Measurements from ENCODE around the gene TNS3.

Gene TNS3

GRCh38 chr7:47622946-47623640 is 41.2 kb upstream of the TNS3 start:
- TF ChIP-seq, protein P1, sequence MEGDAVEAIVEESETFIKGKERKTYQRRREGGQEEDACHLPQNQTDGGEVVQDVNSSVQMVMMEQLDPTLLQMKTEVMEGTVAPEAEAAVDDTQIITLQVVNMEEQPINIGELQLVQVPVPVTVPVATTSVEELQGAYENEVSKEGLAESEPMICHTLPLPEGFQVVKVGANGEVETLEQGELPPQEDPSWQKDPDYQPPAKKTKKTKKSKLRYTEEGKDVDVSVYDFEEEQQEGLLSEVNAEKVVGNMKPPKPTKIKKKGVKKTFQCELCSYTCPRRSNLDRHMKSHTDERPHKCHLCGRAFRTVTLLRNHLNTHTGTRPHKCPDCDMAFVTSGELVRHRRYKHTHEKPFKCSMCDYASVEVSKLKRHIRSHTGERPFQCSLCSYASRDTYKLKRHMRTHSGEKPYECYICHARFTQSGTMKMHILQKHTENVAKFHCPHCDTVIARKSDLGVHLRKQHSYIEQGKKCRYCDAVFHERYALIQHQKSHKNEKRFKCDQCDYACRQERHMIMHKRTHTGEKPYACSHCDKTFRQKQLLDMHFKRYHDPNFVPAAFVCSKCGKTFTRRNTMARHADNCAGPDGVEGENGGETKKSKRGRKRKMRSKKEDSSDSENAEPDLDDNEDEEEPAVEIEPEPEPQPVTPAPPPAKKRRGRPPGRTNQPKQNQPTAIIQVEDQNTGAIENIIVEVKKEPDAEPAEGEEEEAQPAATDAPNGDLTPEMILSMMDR (IDR thresholded peaks at IDR 0.05): no peak
- Mint-ChIP-seq H3K9me3 (no peaks in the 10 kb centered on the region), H3K4me1 (peaks cover 47% of the 10 kb centered on the region), H3K36me3 (ENCODE audit: low read depth) (no peaks in the 10 kb centered on the region), H3K27me3 (ENCODE audit: low read depth, poor library complexity) (peaks cover 10% of the 10 kb centered on the region), H3K27ac (peak overlapping the region; percentile 64), H3K4me3 (no peak overlapping the region)
- no peak for DNase-seq

GRCh38 chr7:47622586-47622945 is 40.7 kb upstream of the TNS3 start:
- DNase-seq: no peak
- no peaks in the 10 kb centered on the region for H3K9me3 Mint-ChIP-seq
- H3K36me3 Mint-ChIP-seq (ENCODE audit: low read depth): no peaks in the 10 kb centered on the region
- TF ChIP-seq, protein P1 (IDR thresholded peaks at IDR 0.05): no peak
- peaks cover 12% of the 10 kb centered on the region for H3K27me3 Mint-ChIP-seq (ENCODE audit: low read depth, poor library complexity)
- H3K27ac Mint-ChIP-seq: peak overlapping the region; percentile 64
- H3K4me3 Mint-ChIP-seq: no peak overlapping the region
- peaks cover 45% of the 10 kb centered on the region for H3K4me1 Mint-ChIP-seq

GRCh38 chr7:47621979-47622561 is 40.2 kb upstream of the TNS3 start:
- H3K4me3 Mint-ChIP-seq: no peak overlapping the region
- H3K27me3 Mint-ChIP-seq (ENCODE audit: low read depth, poor library complexity): peaks cover 9% of the 10 kb centered on the region
- no peak for DNase-seq
- no peaks in the 10 kb centered on the region for H3K36me3 Mint-ChIP-seq (ENCODE audit: low read depth)
- peaks cover 41% of the 10 kb centered on the region for H3K4me1 Mint-ChIP-seq
- TF ChIP-seq, protein P1 (IDR thresholded peaks at IDR 0.05): no peak
- H3K27ac Mint-ChIP-seq: peak overlapping the region; percentile 30
- H3K9me3 Mint-ChIP-seq: no peaks in the 10 kb centered on the region

DNA sequence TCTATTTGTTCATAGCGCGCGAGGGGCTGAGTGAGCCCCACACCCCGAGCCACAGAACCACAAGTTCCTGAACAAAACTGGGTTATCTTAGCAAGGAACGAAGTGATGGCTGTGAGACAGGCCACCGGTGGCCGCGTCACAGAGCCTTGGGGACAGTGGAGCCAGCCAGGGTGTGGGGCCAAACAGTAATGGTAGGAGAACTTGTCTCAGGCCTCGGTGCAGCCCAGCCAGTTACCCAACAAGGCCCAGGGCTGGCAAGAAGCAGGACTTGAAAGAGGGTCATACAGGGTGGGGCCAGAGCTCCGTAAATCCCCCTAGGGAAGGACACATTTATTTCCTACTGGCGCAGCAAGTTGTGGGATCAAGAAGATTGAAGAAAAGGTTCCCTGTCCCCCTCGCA is 39.4 kb upstream of the TNS3 start:
- TF ChIP-seq, protein P1 (IDR thresholded peaks at IDR 0.05): no peak
- no peaks in the 10 kb centered on the region for H3K36me3 Mint-ChIP-seq (ENCODE audit: low read depth)
- H3K27ac Mint-ChIP-seq: no peak overlapping the region
- H3K4me3 Mint-ChIP-seq: no peak overlapping the region
- H3K4me1 Mint-ChIP-seq: peaks cover 39% of the 10 kb centered on the region
- peaks cover 9% of the 10 kb centered on the region for H3K27me3 Mint-ChIP-seq (ENCODE audit: low read depth, poor library complexity)
- no peak for DNase-seq
- H3K9me3 Mint-ChIP-seq: no peaks in the 10 kb centered on the region

DNA sequence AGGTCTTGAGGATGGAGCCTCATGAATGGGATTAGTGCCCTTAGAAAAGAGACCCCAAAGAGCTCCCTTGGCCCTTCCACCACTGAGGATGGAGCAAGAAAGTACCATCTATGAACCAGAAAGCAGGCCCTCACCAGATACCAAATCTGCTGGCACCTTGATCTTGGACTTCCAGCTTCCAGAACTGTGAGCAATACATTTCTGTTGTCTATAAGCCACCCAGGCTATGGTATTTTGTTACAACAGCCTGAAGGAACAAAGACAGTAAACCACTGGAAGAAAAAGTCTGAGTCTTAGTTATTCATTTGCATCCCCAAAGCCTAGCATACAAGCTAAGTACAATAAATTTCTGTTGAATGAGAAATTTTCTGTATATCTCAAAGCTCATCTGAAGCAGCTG is 37.9 kb upstream of the TNS3 start:
- H3K27me3 Mint-ChIP-seq (ENCODE audit: low read depth, poor library complexity): peaks cover 3% of the 10 kb centered on the region
- no peak overlapping the region for H3K4me3 Mint-ChIP-seq
- no peaks in the 10 kb centered on the region for H3K36me3 Mint-ChIP-seq (ENCODE audit: low read depth)
- no peak overlapping the region for H3K27ac Mint-ChIP-seq
- no peak for DNase-seq
- TF ChIP-seq, protein P1 (IDR thresholded peaks at IDR 0.05): no peak
- H3K9me3 Mint-ChIP-seq: no peaks in the 10 kb centered on the region
- peaks cover 27% of the 10 kb centered on the region for H3K4me1 Mint-ChIP-seq

DNA sequence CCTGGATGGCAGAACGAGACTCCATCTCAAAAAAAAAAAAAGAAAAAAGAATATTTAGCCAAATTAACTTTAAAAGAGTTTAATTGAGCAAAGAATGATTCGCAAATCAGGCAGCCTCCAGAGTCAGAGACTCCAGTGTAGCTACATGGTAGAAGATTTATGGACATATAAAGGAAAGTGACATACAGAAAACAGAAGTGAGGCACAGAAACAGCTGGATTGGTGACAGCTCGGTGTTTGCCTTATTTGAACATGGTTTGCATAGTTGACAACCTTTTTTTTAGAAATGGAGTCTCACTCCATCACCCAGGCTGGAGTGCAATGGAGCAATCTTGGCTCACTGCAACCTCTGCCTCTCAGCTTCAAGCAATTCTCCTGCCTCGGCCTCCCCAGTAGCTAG is 35.2 kb upstream of the TNS3 start:
- Mint-ChIP-seq H3K27ac (no peak overlapping the region), H3K4me3 (no peak overlapping the region), H3K27me3 (ENCODE audit: low read depth, poor library complexity) (peaks cover 6% of the 10 kb centered on the region), H3K4me1 (peaks cover 21% of the 10 kb centered on the region), H3K9me3 (no peaks in the 10 kb centered on the region), H3K36me3 (ENCODE audit: low read depth) (no peaks in the 10 kb centered on the region)
- TF ChIP-seq, protein P1 (IDR thresholded peaks at IDR 0.05): no peak
- DNase-seq: no peak

Measured in nephron progenitor cell (in vitro differentiated cells).